Upper lobe of left lung (tissue), 4 donors: ENCODE data around the gene MCM3.

Source experiments
- CTCF ChIP-seq, 6 experiments: fragments of 450-650 bp in 4 of 6; fragments of 200-600 bp in 2 of 6; sonication (generic) in 2 of 6; IDR thresholded peaks; one replicate each; pipeline ENCODE4 v1.5.1; 2016 to 2019; ENCODE audit warnings: antibody characterized with exemption in 6 of 6
- EP300 ChIP-seq, 4 donors: sonication (generic); formaldehyde crosslinking; IDR thresholded peaks; one replicate each; pipeline ENCODE4 v1.5.1; 2017; ENCODE audit warnings: antibody characterized with exemption in 4 of 4, control low read depth in 2 of 4
- POLR2A ChIP-seq, 4 donors: fragments of 450-650 bp; IDR thresholded peaks; one replicate each; pipeline ENCODE4 v1.5.1; 2016 to 2017; ENCODE audit warnings: antibody characterized with exemption in 4 of 4, mild to moderate bottlenecking in 2 of 4
- POLR2AphosphoS5 ChIP-seq, 2 donors: sonication (generic); formaldehyde crosslinking; IDR thresholded peaks; one replicate each; pipeline ENCODE4 v1.5.1; 2017; ENCODE audit warnings: antibody characterized with exemption in 2 of 2

DNA sequence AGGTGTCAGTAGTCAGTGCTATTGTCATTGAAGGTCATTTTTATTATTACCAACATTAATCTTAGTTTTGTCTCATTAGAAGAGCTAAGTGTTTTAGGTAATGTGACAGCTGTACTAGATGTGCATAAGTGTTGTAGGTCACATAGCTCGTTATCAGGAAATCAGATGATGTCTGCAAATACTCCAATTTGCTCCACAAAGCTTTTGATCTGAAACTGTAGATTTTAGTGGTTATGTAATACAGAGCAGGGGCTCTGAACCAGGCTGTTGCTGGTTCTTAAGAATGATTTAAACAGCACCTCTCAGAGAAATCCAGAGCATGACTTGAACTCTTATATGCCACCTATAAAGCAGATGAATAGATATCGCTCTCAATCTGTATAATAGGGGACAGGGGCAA, 42.7 kb downstream of the MCM3 start:
- no peak for TF ChIP-seq CTCF (IDR thresholded peaks at IDR 0.05)
- TF ChIP-seq POLR2A (IDR thresholded peaks at IDR 0.05) = no peak
- TF ChIP-seq EP300 (IDR thresholded peaks at IDR 0.05) = no peak
- no peak for TF ChIP-seq POLR2AphosphoS5 (IDR thresholded peaks at IDR 0.05)
